Neuronal stem cell (in vitro differentiated cells): ENCODE results near the gene SPINT3.
"Not testable (repeated sequence)": the region's sequence is repeated elsewhere in the genome, so short reads cannot be mapped to it uniquely, and the experiment has no call there.

Experiments used
- DNase-seq: peaks from one replicate; pipeline ENCODE4 v3.0.0-alpha.2; 2013; ENCODE audit warnings: low spot score
- H2AFZ ChIP-seq: one replicate; pipeline ENCODE4 v1.6.1; 2013; ENCODE audit warnings: mild to moderate bottlenecking, low read length, inconsistent platforms
- H2AK5ac ChIP-seq: 2 replicates; pipeline ENCODE4 v1.6.1; 2013; ENCODE audit warnings: low read depth, mild to moderate bottlenecking, inconsistent platforms, low read length, moderate library complexity, mixed read lengths
- H2BK120ac ChIP-seq: 2 replicates; pipeline ENCODE4 v1.6.1; 2013; ENCODE audit warnings: low read depth, mild to moderate bottlenecking, inconsistent platforms, low read length, moderate library complexity, mixed read lengths
- H2BK12ac ChIP-seq: one replicate; pipeline ENCODE4 v1.6.1; 2013; ENCODE audit warnings: low read length, inconsistent platforms
- H2BK15ac ChIP-seq: 2 replicates; pipeline ENCODE4 v1.6.1; 2013; ENCODE audit warnings: mild to moderate bottlenecking, low read length, inconsistent platforms, mixed read lengths
- H2BK5ac ChIP-seq: one replicate; pipeline ENCODE4 v1.6.1; 2013; ENCODE audit warnings: inconsistent platforms, mild to moderate bottlenecking, low read length, moderate library complexity
- H3K14ac ChIP-seq: one replicate; pipeline ENCODE4 v1.6.1; 2013; ENCODE audit warnings: low read length, inconsistent platforms
- H3K18ac ChIP-seq: 2 replicates; pipeline ENCODE4 v1.6.1; 2013; ENCODE audit warnings: low read length, inconsistent platforms
- H3K23ac ChIP-seq: 2 replicates; pipeline ENCODE4 v1.6.1; 2013; ENCODE audit warnings: low read depth, mild to moderate bottlenecking, mixed read lengths, low read length, inconsistent platforms; ENCODE audit not compliant: poor library complexity
- H3K27ac ChIP-seq: replicated peaks from 3 replicates; pipeline ENCODE4 v1.5.1; 2013; ENCODE audit warnings: low read length, inconsistent platforms
- H3K27me3 ChIP-seq, 3 experiments: 2 replicates each; pipeline ENCODE4 v1.6.1; 2013; ENCODE audit warnings: low read length in 3 of 3, mild to moderate bottlenecking in 2 of 3, inconsistent platforms in 1 of 3, low read depth in 1 of 3, mixed read lengths in 1 of 3, moderate library complexity in 1 of 3; ENCODE audit not compliant: control insufficient read depth in 3 of 3, insufficient read depth in 3 of 3
- H3K36me3 ChIP-seq, 2 donors: replicated peaks in 1 of 2; 2 replicates each; pipeline ENCODE4 v1.6.1; 2013; ENCODE audit warnings: low read length in 2 of 2; ENCODE audit not compliant: control insufficient read depth in 2 of 2, insufficient read depth in 2 of 2
- H3K4ac ChIP-seq: 2 replicates; pipeline ENCODE4 v1.6.1; 2013; ENCODE audit warnings: inconsistent platforms, mild to moderate bottlenecking, low read length, moderate library complexity
- H3K4me1 ChIP-seq, 2 donors: 1 replicate in 1 of 2; 2 replicates in 1 of 2; pipeline ENCODE4 v1.6.1; 2013; ENCODE audit warnings: low read length in 2 of 2, low read depth in 1 of 2; ENCODE audit not compliant: control insufficient read depth in 2 of 2, insufficient read depth in 1 of 2
- H3K4me2 ChIP-seq: one replicate; pipeline ENCODE4 v1.6.1; 2013; ENCODE audit warnings: mild to moderate bottlenecking, low read length, inconsistent platforms; ENCODE audit not compliant: insufficient read depth, poor library complexity, severe bottlenecking
- H3K4me3 ChIP-seq, 2 donors: 2 replicates each; pipeline ENCODE4 v1.5.1; 2013; ENCODE audit warnings: low read length in 2 of 2, mild to moderate bottlenecking in 2 of 2, inconsistent platforms in 1 of 2, moderate library complexity in 1 of 2
- H3K79me1 ChIP-seq: one replicate; pipeline ENCODE4 v1.6.1; 2013; ENCODE audit warnings: low read depth, mild to moderate bottlenecking, inconsistent platforms, low read length, moderate library complexity
- H3K9ac ChIP-seq: one replicate; pipeline ENCODE4 v1.6.1; 2013; ENCODE audit warnings: mild to moderate bottlenecking, low read depth, low read length, inconsistent platforms; ENCODE audit not compliant: poor library complexity
- H3K9me3 ChIP-seq, 2 donors: replicated peaks in 1 of 2; 2 replicates each; pipeline versions ENCODE3 to v1.6.1; 2013; ENCODE audit warnings: low read length in 2 of 2, mild to moderate bottlenecking in 2 of 2, inconsistent platforms in 1 of 2, low read depth in 1 of 2, mixed read lengths in 1 of 2, moderate library complexity in 1 of 2; ENCODE audit not compliant: control insufficient read depth in 2 of 2, insufficient read depth in 1 of 2
- H4K8ac ChIP-seq: one replicate; pipeline ENCODE4 v1.6.1; 2013; ENCODE audit warnings: low read depth, mild to moderate bottlenecking, inconsistent platforms, low read length, moderate library complexity
- H4K91ac ChIP-seq: one replicate; pipeline ENCODE4 v1.6.1; 2013; ENCODE audit warnings: low read length, low read depth, mild to moderate bottlenecking, inconsistent platforms; ENCODE audit not compliant: poor library complexity
- WGBS, 2 donors: extraction: QIAGEN DNeasy Blood & Tissue Kit; methylation state at CpG; one replicate each; pipeline ENCODE4 v1.1.7; 2013; ENCODE audit warnings: missing lambda C conversion rate in 2 of 2, mixed read lengths in 1 of 2; ENCODE audit not compliant: insufficient read length in 2 of 2, insufficient replicate concordance in 1 of 2; ENCODE audit errors: extremely low coverage in 2 of 2; 5-methylcytosine and 5-hydroxymethylcytosine counted together

Gene SPINT3

GRCh38 chr20:45472286-45472685, 43.1 kb downstream of the SPINT3 start:
- H3K27me3 ChIP-seq, result peaks cover 0 to 11% (median 10%) of the 10 kb centered on the region in 3 experiments

GRCh38 chr20:45470937-45471336, 44.5 kb downstream of the SPINT3 start:
- no peaks in the 10 kb centered on the region for H3K36me3 ChIP-seq
- peak overlapping the region; percentile 95 for H3K4me2 ChIP-seq
- H3K9me3 ChIP-seq, result no peaks in the 10 kb centered on the region
- no peak overlapping the region for H3K23ac ChIP-seq
- peaks cover 0 to 2% of the 10 kb centered on the region in 2 donors for H3K4me1 ChIP-seq
- H3K79me1 ChIP-seq, result no peaks in the 10 kb centered on the region
- no peak overlapping the region for H2BK120ac ChIP-seq
- peaks cover 0 to 13% (median 11%) of the 10 kb centered on the region in 3 experiments for H3K27me3 ChIP-seq
- H3K18ac ChIP-seq, result peak overlapping the region; percentile 93
- peak overlapping the region; percentile 83 for H2AFZ ChIP-seq
- H2BK12ac ChIP-seq, result no peak overlapping the region
- H3K9ac ChIP-seq, result peak overlapping the region; percentile 50
- no peak overlapping the region for H2AK5ac ChIP-seq
- no peak overlapping the region for H3K14ac ChIP-seq
- no CpG with 5 or more reads among the region's 10 CpGs for WGBS, 2 donors
- no peak overlapping the region for H4K91ac ChIP-seq
- peak overlapping the region in 1 of 2 donors; percentile 80 for H3K4me3 ChIP-seq
- DNase-seq, result no peak
- H3K4ac ChIP-seq, result no peak overlapping the region
- H3K27ac ChIP-seq, result no peak overlapping the region
- peak overlapping the region; percentile 97 for H2BK15ac ChIP-seq
- no peak overlapping the region for H4K8ac ChIP-seq
- H2BK5ac ChIP-seq, result no peak overlapping the region

More at GRCh38 chr20:45472286-45472685, 43.1 kb downstream of the SPINT3 start:
- H3K18ac ChIP-seq, H3K9ac ChIP-seq, H3K36me3 ChIP-seq, DNase-seq, H2AK5ac ChIP-seq, H4K91ac ChIP-seq, H2AFZ ChIP-seq, H2BK12ac ChIP-seq, H2BK15ac ChIP-seq, H2BK5ac ChIP-seq, H4K8ac ChIP-seq, H3K27ac ChIP-seq, H3K4me1 ChIP-seq, H3K14ac ChIP-seq, H2BK120ac ChIP-seq, H3K79me1 ChIP-seq, H3K23ac ChIP-seq, H3K9me3 ChIP-seq, H3K4me2 ChIP-seq, H3K4me3 ChIP-seq, H3K4ac ChIP-seq: not testable (repeated sequence)
- WGBS, 2 donors, result no CpG with 5 or more reads among the region's 3 CpGs

- no CpG with 5 or more reads among the region's 50 CpGs for WGBS, 2 donors
- Histone ChIP-seq H3K36me3 (no peaks in the 10 kb centered on the region), H3K23ac (peak overlapping the region; percentile 71), H2AFZ (peak overlapping the region; percentile 83), H3K9me3 (no peaks in the 10 kb centered on the region), H3K14ac (peak overlapping the region; percentile 92), H3K27ac (no peak overlapping the region), H3K4ac (peak overlapping the region; percentile 39), H3K9ac (peak overlapping the region; percentile 83), H2BK120ac (peak overlapping the region; percentile 73), H4K8ac (no peak overlapping the region), H3K79me1 (no peaks in the 10 kb centered on the region), H2BK12ac (no peak overlapping the region), H2BK15ac (peak overlapping the region; percentile 97), H4K91ac (peak overlapping the region; percentile 73), H3K18ac (peak overlapping the region; percentile 93), H2AK5ac (peak overlapping the region; percentile 78), H3K4me2 (peak overlapping the region; percentile 95), H3K4me1 (peaks cover 0 to 2% of the 10 kb centered on the region in 2 donors), H2BK5ac (no peak overlapping the region), H3K4me3 (peak overlapping the region in 1 of 2 donors; percentile 80), H3K27me3 (peaks cover 0 to 15% (median 11%) of the 10 kb centered on the region in 3 experiments)
- peak; percentile 42 for DNase-seq
These were observed 45.0 kb downstream of the SPINT3 start for GRCh38 chr20:45470262-45470931.
